Panc1 (cell line): ENCODE measurements around the gene AOAH.

Experiments
- CTCF ChIP-seq: fragments of 450-650 bp; IDR thresholded peaks from 2 replicates; pipeline ENCODE4 v1.5.1; 2017; ENCODE audit warnings: mild to moderate bottlenecking
- POLR2AphosphoS5 ChIP-seq: IDR thresholded peaks from 2 replicates; pipeline ENCODE4 v1.6.1; 2012; ENCODE audit warnings: mild to moderate bottlenecking, low read depth, low read length, moderate library complexity
- REST ChIP-seq, 2 experiments: IDR thresholded peaks; 2 replicates each; pipeline ENCODE4 v1.6.1; 2011 to 2012; ENCODE audit warnings: low read depth in 2 of 2, control low read depth in 1 of 2, low read length in 1 of 2, mild to moderate bottlenecking in 1 of 2, moderate library complexity in 1 of 2; ENCODE audit not compliant: insufficient read depth in 1 of 2

- TF ChIP-seq CTCF (no peak), POLR2AphosphoS5 (no peak), REST (IDR thresholded peaks at IDR 0.05; ENCODE audit: insufficient read depth in 1 of 2, low read depth in 2 of 2, low read length in 1 of 2) (no peak)
These were observed 96.5 kb downstream of the AOAH start for GRCh38 chr7:36627836-36628235.
